GM21367 (cell line): ENCODE results near the gene AMZ1.

Experiments used
- ATAC-seq: cut with Tn5 transposase; IDR thresholded peaks from one replicate; pipeline ENCODE4 v1.9.1; 2021; ENCODE audit not compliant: unreplicated experiment

AMZ1 gene

GRCh38 chr7:2764621-2765020 lies 76.6 kb downstream of the AMZ1 start:
- ATAC-seq = no peak
